LoVo (cell line): Measurements from ENCODE around the gene HSPD1.
A peak's percentile ranks its signal among the peaks of the same experiment; 100 is the strongest.
"Not testable (repeated sequence)": the region's sequence is repeated elsewhere in the genome, so short reads cannot be mapped to it uniquely, and the experiment has no call there.

Experiments used
- DNase-seq: peaks from one replicate; pipeline ENCODE4 v3.0.0-alpha.2; 2016; ENCODE audit warnings: low spot score

The HSPD1 gene

GRCh38 chr2:197496695-197497094 lies 2.9 kb downstream of the HSPD1 start:
- no peak for DNase-seq

GRCh38 chr2:197495433-197496134 lies 4.1 kb downstream of the HSPD1 start:
- DNase-seq = no peak

GRCh38 chr2:197487385-197487784 lies 12.3 kb downstream of the HSPD1 start:
- DNase-seq = no peak

- DNase-seq = no peak
Measured at GRCh38 chr2:197486175-197486574, 13.5 kb downstream of the HSPD1 start.

GRCh38 chr2:197484248-197484647 lies 15.4 kb downstream of the HSPD1 start:
- DNase-seq = not testable (repeated sequence)

GRCh38 chr2:197480165-197481036 lies 19.2 kb downstream of the HSPD1 start:
- no peak for DNase-seq

GRCh38 chr2:197477797-197478196 lies 21.8 kb downstream of the HSPD1 start:
- no peak for DNase-seq

GRCh38 chr2:197472166-197472565 lies 27.5 kb downstream of the HSPD1 start:
- no peak for DNase-seq

GRCh38 chr2:197464175-197464574 lies 35.5 kb downstream of the HSPD1 start:
- no peak for DNase-seq

GRCh38 chr2:197461057-197461456 lies 38.6 kb downstream of the HSPD1 start:
- peak; percentile 61 for DNase-seq

- peak; percentile 46 for DNase-seq
Measured at GRCh38 chr2:197460649-197461048, 39.0 kb downstream of the HSPD1 start.

GRCh38 chr2:197455428-197455827 lies 44.2 kb downstream of the HSPD1 start:
- no peak for DNase-seq

- DNase-seq = no peak
Measured at GRCh38 chr2:197454923-197455322, 44.7 kb downstream of the HSPD1 start.

GRCh38 chr2:197453914-197454398 lies 45.7 kb downstream of the HSPD1 start:
- peak; percentile 88 for DNase-seq

- DNase-seq = peak; percentile 99
Measured at GRCh38 chr2:197453123-197453913, 46.3 kb downstream of the HSPD1 start, which contains the start of gene COQ10B. Gene COQ10B (plus strand): TSS chr2:197453552. CDS start chr2:197453561, 9 bp downstream.

GRCh38 chr2:197452754-197453122 lies 46.9 kb downstream of the HSPD1 start:
- DNase-seq = no peak

GRCh38 chr2:197450935-197451358 lies 48.7 kb downstream of the HSPD1 start:
- DNase-seq = not testable (repeated sequence)

GRCh38 chr2:197450465-197450864 lies 49.2 kb downstream of the HSPD1 start:
- no peak for DNase-seq

GRCh38 chr2:197446844-197447243 lies 52.8 kb downstream of the HSPD1 start:
- no peak for DNase-seq

- no peak for DNase-seq
Measured at GRCh38 chr2:197445746-197446145, 53.9 kb downstream of the HSPD1 start.

- DNase-seq = no peak
Measured at GRCh38 chr2:197442857-197443256, 56.8 kb downstream of the HSPD1 start.

GRCh38 chr2:197437380-197437779 lies 62.3 kb downstream of the HSPD1 start:
- no peak for DNase-seq
